GM10248 (cell line): ENCODE measurements around the gene C14orf39.

Source experiments
- CTCF ChIA-PET: fragments of 300-600 bp; sonication (Branson Sonifier 250); formaldehyde crosslinking; extraction: SDS; loops from one replicate; lab custom pipeline; 2021; ENCODE audit warnings: antibody characterized with exemption; lab: Yijun Ruan, JAX
- POLR2A ChIA-PET: fragments of 350-650 bp; sonication (Branson Sonifier 250); formaldehyde crosslinking; extraction: SDS; loops from one replicate; lab custom pipeline; 2020; ENCODE audit warnings: antibody characterized with exemption; lab: Yijun Ruan, JAX
- DNase-seq: peaks from one replicate; pipeline ENCODE4 v3.0.0; 2012; ENCODE audit errors: extremely low spot score
- TF ChIP-seq, protein P1 (sequence below): IDR thresholded peaks from 2 replicates; pipeline ENCODE4 v1.5.1; 2012; ENCODE audit warnings: mild to moderate bottlenecking, low read depth; ENCODE audit errors: extremely low read depth, missing control alignments, control extremely low read depth

Gene C14orf39

DNA sequence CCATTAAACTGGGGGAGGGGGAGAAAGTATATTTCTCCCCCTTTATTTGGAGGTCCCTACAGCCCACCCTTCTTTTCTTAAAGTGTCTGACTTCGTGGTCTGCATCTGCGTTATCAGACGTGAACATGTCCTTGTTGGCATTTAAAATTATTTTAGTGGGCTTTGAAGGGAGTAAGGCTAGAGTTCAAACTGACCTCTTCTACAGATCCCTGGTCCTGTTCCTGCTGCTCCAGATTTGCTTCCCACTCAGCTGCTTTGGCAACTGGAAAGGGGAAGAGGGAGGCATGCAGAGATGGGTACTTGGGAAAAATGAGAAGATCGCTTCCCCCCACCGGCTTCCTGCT, 22.5 kb upstream of the C14orf39 start:
- peak; percentile 10 for DNase-seq
- TF ChIP-seq, protein P1, sequence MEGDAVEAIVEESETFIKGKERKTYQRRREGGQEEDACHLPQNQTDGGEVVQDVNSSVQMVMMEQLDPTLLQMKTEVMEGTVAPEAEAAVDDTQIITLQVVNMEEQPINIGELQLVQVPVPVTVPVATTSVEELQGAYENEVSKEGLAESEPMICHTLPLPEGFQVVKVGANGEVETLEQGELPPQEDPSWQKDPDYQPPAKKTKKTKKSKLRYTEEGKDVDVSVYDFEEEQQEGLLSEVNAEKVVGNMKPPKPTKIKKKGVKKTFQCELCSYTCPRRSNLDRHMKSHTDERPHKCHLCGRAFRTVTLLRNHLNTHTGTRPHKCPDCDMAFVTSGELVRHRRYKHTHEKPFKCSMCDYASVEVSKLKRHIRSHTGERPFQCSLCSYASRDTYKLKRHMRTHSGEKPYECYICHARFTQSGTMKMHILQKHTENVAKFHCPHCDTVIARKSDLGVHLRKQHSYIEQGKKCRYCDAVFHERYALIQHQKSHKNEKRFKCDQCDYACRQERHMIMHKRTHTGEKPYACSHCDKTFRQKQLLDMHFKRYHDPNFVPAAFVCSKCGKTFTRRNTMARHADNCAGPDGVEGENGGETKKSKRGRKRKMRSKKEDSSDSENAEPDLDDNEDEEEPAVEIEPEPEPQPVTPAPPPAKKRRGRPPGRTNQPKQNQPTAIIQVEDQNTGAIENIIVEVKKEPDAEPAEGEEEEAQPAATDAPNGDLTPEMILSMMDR: no peak
- ChIA-PET POLR2A (no interaction called here), CTCF (no interaction called here)

DNA sequence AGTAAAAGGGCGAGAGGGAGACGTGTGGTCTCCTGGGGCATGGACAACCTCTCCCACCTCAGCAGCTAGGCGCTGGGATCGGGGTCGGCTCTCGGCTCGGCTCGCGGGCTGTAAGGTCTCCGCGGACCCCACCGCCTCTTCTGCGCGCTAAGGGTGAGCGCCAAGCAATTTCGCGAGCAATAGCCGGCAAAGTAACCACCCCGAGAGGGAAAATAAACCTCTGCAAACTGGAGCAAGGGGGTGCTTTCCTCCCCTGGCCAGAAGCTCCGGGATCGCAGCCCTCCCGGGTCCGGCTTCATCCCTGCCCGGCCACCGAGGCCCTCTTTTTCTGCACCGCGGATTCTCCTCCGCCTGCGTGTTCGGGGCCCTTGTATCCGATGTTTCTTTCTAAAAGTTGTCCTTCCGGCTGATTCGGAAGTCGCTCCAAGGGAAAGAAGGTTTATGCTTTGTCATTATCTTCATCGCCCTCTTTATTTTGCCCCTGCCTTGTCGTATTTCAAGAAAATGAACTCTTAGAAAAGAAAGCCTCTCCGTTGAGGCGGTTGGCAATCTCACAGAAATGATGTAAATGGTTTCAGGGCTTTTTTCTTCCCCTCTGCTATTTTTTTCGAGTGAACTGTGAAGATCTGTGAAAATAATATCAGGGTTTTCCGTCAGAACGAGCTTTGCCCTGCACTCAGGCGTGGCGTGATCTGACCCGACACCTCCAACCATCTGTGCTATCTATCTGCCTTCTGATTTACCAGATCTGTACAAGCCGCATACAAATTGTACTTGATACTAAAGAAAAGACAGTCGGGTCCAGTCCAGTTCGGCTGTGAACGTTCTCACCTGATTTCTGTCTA, 21.3 kb upstream of the C14orf39 start:
- CTCF ChIA-PET: interaction anchor here (1.6 kb wide), 1 partner anchor 12 kb away, joined by 3 read pairs; no protein-coding TSS in a partner anchor
- no peak for DNase-seq
- POLR2A ChIA-PET: no interaction called here
- TF ChIP-seq, protein P1: no peak

DNA sequence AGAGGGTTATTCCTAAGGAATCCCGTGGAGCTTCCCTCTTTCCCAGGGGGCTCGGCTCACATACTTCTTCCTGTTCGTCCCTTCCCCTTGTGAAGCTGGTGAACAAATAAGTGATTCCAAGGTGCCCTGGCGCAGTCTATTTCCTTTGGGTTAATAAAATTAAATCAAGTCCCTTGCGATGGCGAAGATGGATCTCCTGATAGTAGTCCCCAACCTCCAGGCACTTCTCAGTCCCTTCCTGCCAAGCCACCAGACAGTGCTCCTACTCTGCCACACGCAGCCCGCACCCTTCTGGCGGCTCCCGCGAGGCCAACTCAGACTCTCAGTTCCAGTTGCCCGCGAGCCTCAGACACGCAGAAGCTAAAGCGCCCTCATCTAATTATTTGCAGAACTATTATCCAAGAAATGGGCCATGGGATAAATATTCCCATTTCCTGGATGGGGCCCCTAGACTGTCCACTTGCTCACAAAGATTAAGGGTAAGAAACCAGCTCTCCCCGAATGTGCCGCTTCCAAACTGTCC, 20.7 kb upstream of the C14orf39 start:
- POLR2A ChIA-PET: no interaction called here
- CTCF ChIA-PET: interaction anchor here (1.6 kb wide), 1 partner anchor 13 kb away, joined by 3 read pairs; no protein-coding TSS in a partner anchor
- no peak for DNase-seq
- TF ChIP-seq, protein P1: no peak

DNA sequence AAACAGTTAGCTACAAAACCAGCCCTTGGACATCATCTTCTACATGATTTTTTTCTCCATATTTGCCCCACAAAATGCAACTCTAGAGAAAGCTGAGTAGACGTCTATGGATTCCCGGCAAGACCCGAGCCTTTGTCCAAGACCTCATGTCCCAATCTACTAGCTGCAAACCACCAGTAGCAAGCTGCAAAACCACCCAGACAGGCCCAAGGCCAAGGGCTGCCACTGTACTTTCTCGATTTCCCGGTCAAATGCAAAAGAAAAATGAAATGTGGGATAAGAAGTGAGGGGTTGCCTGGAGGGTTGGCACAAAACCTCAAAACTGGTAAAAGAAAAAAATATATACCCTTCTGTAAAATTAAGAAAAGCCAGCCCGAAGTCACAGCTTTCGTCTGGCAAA, 20.1 kb upstream of the C14orf39 start:
- CTCF ChIA-PET: interaction anchor here (1.6 kb wide), 1 partner anchor 13 kb away, joined by 3 read pairs; no protein-coding TSS in a partner anchor
- POLR2A ChIA-PET: no interaction called here
- DNase-seq: no peak
- TF ChIP-seq, protein P1: no peak

DNA sequence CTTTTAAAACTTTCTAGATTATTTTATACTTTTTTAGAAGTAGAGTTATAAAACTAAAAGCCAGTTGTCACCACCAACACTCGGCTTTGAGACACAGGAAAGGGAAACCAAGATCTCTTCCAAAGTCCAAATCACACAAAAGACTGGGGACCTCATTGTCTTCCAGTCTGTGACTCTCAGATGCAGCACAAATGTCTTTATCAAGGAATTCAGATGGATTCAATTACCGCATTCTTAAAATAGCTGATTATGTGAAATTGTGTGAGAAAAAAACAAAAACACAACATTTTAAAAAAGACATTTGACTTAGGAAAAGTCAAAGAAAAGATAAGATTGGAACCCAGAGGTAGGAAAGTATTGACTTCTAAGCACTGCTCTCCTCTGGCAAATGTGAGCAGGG, 19.6 kb upstream of the C14orf39 start:
- POLR2A ChIA-PET: no interaction called here
- TF ChIP-seq, protein P1: no peak
- no peak for DNase-seq
- CTCF ChIA-PET: interaction anchor here (0.8 to 1.0 kb wide), 2 partner anchors 9 kb away, joined by 3 read pairs; no protein-coding TSS in a partner anchor

DNA sequence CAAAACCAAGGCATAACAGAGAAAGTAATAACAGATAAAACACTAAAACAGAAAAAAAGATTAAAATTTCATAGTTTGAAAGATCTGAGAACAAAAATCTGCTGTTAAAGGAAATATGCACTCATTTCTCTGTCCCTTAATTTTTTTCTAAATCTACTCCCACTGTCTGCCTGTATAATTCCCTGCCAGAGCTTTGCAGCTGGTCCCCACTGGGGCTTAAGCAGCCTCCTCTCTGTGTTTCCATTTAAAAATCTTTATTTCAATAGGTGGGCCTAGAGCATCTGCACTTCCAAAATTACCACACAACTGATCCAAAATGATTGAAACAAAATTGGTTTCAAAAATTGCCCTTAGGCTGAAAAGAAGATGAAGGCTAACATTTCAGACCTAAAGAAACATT, 16.7 kb upstream of the C14orf39 start:
- no peak for DNase-seq
- CTCF ChIA-PET: interaction anchor here (1.2 kb wide), 1 partner anchor 12 kb away, joined by 6 read pairs; no protein-coding TSS in a partner anchor
- POLR2A ChIA-PET: no interaction called here
- TF ChIP-seq, protein P1: no peak
